GM19397 (cell line): ENCODE results near the gene EIPR1.
A peak's percentile ranks its signal among the peaks of the same experiment; 100 is the strongest.

Experiments
- ATAC-seq: cut with Tn5 transposase; IDR thresholded peaks from one replicate; pipeline ENCODE4 v1.9.1; 2021; ENCODE audit warnings: mild to moderate bottlenecking, moderate library complexity; ENCODE audit not compliant: unreplicated experiment

EIPR1 gene

GRCh38 chr2:3168230-3168891, 209.3 kb downstream of the EIPR1 start:
- no peak for ATAC-seq

GRCh38 chr2:3163401-3163800, 214.2 kb downstream of the EIPR1 start:
- ATAC-seq, result no peak

GRCh38 chr2:3162442-3163077, 215.1 kb downstream of the EIPR1 start:
- ATAC-seq, result no peak

- ATAC-seq, result no peak
Observed at GRCh38 chr2:3160751-3161330, 216.8 kb downstream of the EIPR1 start.

GRCh38 chr2:3159782-3160545, 217.7 kb downstream of the EIPR1 start:
- ATAC-seq, result no peak

GRCh38 chr2:3154700-3155099, 222.9 kb downstream of the EIPR1 start:
- no peak for ATAC-seq

- ATAC-seq, result no peak
Observed at GRCh38 chr2:3154146-3154545, 223.5 kb downstream of the EIPR1 start.

GRCh38 chr2:3151153-3151918, 226.3 kb downstream of the EIPR1 start:
- ATAC-seq, result peak; percentile 59

- no peak for ATAC-seq
Observed at GRCh38 chr2:3149441-3150217, 228.0 kb downstream of the EIPR1 start.

- ATAC-seq, result no peak
Observed at GRCh38 chr2:3148716-3149115, 228.9 kb downstream of the EIPR1 start.

- no peak for ATAC-seq
Observed at GRCh38 chr2:3147651-3148530, 229.7 kb downstream of the EIPR1 start.

- ATAC-seq, result no peak
Observed at GRCh38 chr2:3146772-3147650, 230.6 kb downstream of the EIPR1 start.

GRCh38 chr2:3146175-3146574, 231.4 kb downstream of the EIPR1 start:
- no peak for ATAC-seq

- ATAC-seq, result no peak
Observed at GRCh38 chr2:3145471-3146021, 232.1 kb downstream of the EIPR1 start.

GRCh38 chr2:3144856-3145255, 232.8 kb downstream of the EIPR1 start:
- ATAC-seq, result no peak

- ATAC-seq, result no peak
Observed at GRCh38 chr2:3143602-3144001, 234.0 kb downstream of the EIPR1 start.

GRCh38 chr2:3142961-3143571, 234.6 kb downstream of the EIPR1 start:
- ATAC-seq, result no peak
